ENCODE data around the gene COG5. TPM values are rescaled to one million over a fixed set of nuclear protein-coding genes. Genes with fewer than 3 reads are reported as not detected.

Gene COG5
- total and polyA plus RNA-seq, 2 of the 8 experiments (the other 6 are each of a cell fraction or from before 2014, with no cell fraction given): 10.5 to 28.1 TPM

DNA sequence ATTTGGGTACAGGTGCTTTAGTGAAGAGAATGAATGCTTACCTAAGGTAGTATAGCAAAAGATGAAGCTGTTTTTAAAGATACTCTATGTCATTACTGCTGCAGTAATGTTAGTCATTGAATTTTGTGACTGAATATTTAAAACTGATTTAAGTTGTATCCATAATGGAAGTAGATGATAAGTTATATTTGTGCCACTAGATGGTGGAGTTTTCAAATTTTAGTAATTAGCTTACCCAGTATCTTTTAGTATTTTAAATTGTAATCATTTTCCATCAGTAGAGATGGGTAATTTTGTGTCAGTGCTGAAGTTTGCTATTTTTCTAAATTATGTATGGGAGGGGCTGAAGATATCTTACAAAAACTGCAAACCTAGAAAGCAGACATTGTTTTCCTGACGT is 369.7 kb downstream of the COG5 start:
- peaks cover 0 to 1% of the 10 kb centered on the region in 2 experiments for H4K20me1 ChIP-seq (replicated peaks in 1 of 2; ENCODE audit: control insufficient read depth in 1 of 2, insufficient read depth in 2 of 2, low read length in 2 of 2)
- H3K18ac ChIP-seq (ENCODE audit: extremely low read depth, low read length): no peak overlapping the region
- no peak overlapping the region for H3K56ac ChIP-seq (replicated peaks; ENCODE audit: insufficient read length, low read depth, low read length)
- CTCF ChIA-PET (ENCODE audit: partially characterized antibody): interaction anchor here (1.0 to 1.7 kb wide), 10 partner anchors 8 to 401 kb away, joined by 3 to 6 read pairs (median 3); no protein-coding TSS in a partner anchor
- H4K91ac ChIP-seq (replicated peaks; ENCODE audit: insufficient read length, low read length): no peak overlapping the region
- no peaks in the 10 kb centered on the region for H3K79me2 ChIP-seq (ENCODE audit: control insufficient read depth in 1 of 2, insufficient read depth in 2 of 2, low read length in 2 of 2)
- no peak overlapping the region for H3K14ac ChIP-seq (ENCODE audit: insufficient read length)
- no peak overlapping the region for H2BK12ac ChIP-seq (ENCODE audit: low read depth, low read length)
- no peak overlapping the region for H4K8ac ChIP-seq (ENCODE audit: extremely low read depth, insufficient read depth, low read length)
- no peak overlapping the region for H2AFZ ChIP-seq (ENCODE audit: low read length)
- no peaks in the 10 kb centered on the region for H3K79me1 ChIP-seq (ENCODE audit: low read depth, low read length)
- WGBS, 2 experiments (ENCODE audit: extremely low coverage in 1 of 2, insufficient coverage in 1 of 2, insufficient read length in 1 of 2, insufficient replicate concordance in 2 of 2, low coverage in 1 of 2, low lambda C conversion rate in 2 of 2, missing lambda C conversion rate in 1 of 2): 87% methylated on average over 1 of the region's 1 CpG; no CpG with 5 or more reads in 1 of the 2 experiments
- H3K4ac ChIP-seq (replicated peaks; ENCODE audit: insufficient read length, low read depth, low read length): no peak overlapping the region
- H2BK15ac ChIP-seq (ENCODE audit: low read length): no peak overlapping the region
- H3K9ac ChIP-seq (replicated peaks in 1 of 4; ENCODE audit: extremely low read depth in 1 of 4, low read depth in 3 of 4, low read length in 3 of 4): no peak overlapping the region
- POLR2A ChIA-PET (ENCODE audit: partially characterized antibody): interaction anchor here (1.1 kb wide), 1 partner anchor 17 kb away, joined by 3 read pairs; no protein-coding TSS in a partner anchor
- no peak overlapping the region for H4K5ac ChIP-seq (ENCODE audit: insufficient read length, low read depth, low read length)
- no peak overlapping the region for H2AK5ac ChIP-seq (ENCODE audit: low read depth, low read length)
- H3K27me3 ChIP-seq (replicated peaks in 1 of 4; ENCODE audit: control insufficient read depth in 3 of 4, extremely low read depth in 1 of 4, insufficient read depth in 3 of 4, low read length in 3 of 4): no peaks in the 10 kb centered on the region
- FAIRE-seq (no peak), DNase-seq (ENCODE audit: low read depth in 1 of 2, low spot score in 2 of 2) (no peak)
- H3K4me2 ChIP-seq (ENCODE audit: insufficient read depth in 1 of 2, low read depth in 2 of 2, low read length in 2 of 2): no peak overlapping the region
- H2BK5ac ChIP-seq (ENCODE audit: low read depth, low read length): no peak overlapping the region
- H3K27ac ChIP-seq (ENCODE audit: low read depth, low read length): no peak overlapping the region
- no peaks in the 10 kb centered on the region for H3K23me2 ChIP-seq (ENCODE audit: low read depth, low read length)
- H2BK120ac ChIP-seq (replicated peaks; ENCODE audit: low read depth, low read length): no peak overlapping the region
- H3K36me3 ChIP-seq (ENCODE audit: control insufficient read depth in 2 of 4, insufficient read depth in 4 of 4, low read length in 3 of 4): peaks cover 2 to 38% (median 20%) of the 10 kb centered on the region in 4 experiments; a peak in 6 of 8 replicates
- no peak overlapping the region for H3K23ac ChIP-seq (ENCODE audit: insufficient read length)
- H3K4me3 ChIP-seq (ENCODE audit: extremely low read depth in 1 of 4, insufficient read depth in 2 of 4, low read depth in 3 of 4, low read length in 4 of 4): no peak overlapping the region
- H3K4me1 ChIP-seq (replicated peaks in 1 of 4; ENCODE audit: control insufficient read depth in 3 of 4, insufficient read depth in 4 of 4, low read length in 3 of 4): no peaks in the 10 kb centered on the region
- no peaks in the 10 kb centered on the region for H3K9me3 ChIP-seq (ENCODE audit: insufficient read depth in 2 of 2, low read depth in 1 of 2, low read length in 1 of 2)
- no peak overlapping the region for H2BK20ac ChIP-seq (ENCODE audit: low read length)
- TF ChIP-seq SP1 (IDR thresholded peaks at IDR 0.05; ENCODE audit: low read depth, low read length) (no peak), CBX5 (IDR thresholded peaks at IDR 0.05; ENCODE audit: low read depth, low read length) (no peak), CHD2 (IDR thresholded peaks at IDR 0.05; ENCODE audit: low read length) (no peak), TAF1 (IDR thresholded peaks at IDR 0.05; ENCODE audit: low read depth, low read length) (no peak), JUN (IDR thresholded peaks at IDR 0.05; ENCODE audit: low read depth, low read length) (no peak), GTF2F1 (IDR thresholded peaks at IDR 0.05; ENCODE audit: borderline replicate concordance, low read depth, low read length) (no peak), RFX5 (IDR thresholded peaks at IDR 0.05; ENCODE audit: borderline replicate concordance, low read depth, low read length) (no peak), TAF7 (optimal IDR thresholded peaks at IDR 0.05; ENCODE audit: borderline replicate concordance, low read depth, low read length) (no peak), CREB1 (IDR thresholded peaks at IDR 0.05) (no peak)
- TF ChIP-seq, protein P1, sequence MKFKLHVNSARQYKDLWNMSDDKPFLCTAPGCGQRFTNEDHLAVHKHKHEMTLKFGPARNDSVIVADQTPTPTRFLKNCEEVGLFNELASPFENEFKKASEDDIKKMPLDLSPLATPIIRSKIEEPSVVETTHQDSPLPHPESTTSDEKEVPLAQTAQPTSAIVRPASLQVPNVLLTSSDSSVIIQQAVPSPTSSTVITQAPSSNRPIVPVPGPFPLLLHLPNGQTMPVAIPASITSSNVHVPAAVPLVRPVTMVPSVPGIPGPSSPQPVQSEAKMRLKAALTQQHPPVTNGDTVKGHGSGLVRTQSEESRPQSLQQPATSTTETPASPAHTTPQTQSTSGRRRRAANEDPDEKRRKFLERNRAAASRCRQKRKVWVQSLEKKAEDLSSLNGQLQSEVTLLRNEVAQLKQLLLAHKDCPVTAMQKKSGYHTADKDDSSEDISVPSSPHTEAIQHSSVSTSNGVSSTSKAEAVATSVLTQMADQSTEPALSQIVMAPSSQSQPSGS (IDR thresholded peaks at IDR 0.05; ENCODE audit: low read length): no peak
- TF ChIP-seq, protein P2, sequence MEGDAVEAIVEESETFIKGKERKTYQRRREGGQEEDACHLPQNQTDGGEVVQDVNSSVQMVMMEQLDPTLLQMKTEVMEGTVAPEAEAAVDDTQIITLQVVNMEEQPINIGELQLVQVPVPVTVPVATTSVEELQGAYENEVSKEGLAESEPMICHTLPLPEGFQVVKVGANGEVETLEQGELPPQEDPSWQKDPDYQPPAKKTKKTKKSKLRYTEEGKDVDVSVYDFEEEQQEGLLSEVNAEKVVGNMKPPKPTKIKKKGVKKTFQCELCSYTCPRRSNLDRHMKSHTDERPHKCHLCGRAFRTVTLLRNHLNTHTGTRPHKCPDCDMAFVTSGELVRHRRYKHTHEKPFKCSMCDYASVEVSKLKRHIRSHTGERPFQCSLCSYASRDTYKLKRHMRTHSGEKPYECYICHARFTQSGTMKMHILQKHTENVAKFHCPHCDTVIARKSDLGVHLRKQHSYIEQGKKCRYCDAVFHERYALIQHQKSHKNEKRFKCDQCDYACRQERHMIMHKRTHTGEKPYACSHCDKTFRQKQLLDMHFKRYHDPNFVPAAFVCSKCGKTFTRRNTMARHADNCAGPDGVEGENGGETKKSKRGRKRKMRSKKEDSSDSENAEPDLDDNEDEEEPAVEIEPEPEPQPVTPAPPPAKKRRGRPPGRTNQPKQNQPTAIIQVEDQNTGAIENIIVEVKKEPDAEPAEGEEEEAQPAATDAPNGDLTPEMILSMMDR (IDR thresholded peaks at IDR 0.05; ENCODE audit: control extremely low read depth in 1 of 3, insufficient read depth in 1 of 3, low read depth in 1 of 3, low read length in 3 of 3): no peak
